Measurements from ENCODE around the gene LBP. TPM values are rescaled to one million over a fixed set of nuclear protein-coding genes. Genes with fewer than 3 reads are reported as not detected.
A peak's percentile ranks its signal among the peaks of the same experiment; 100 is the strongest.
"Not testable (repeated sequence)": the region's sequence is repeated elsewhere in the genome, so short reads cannot be mapped to it uniquely, and the experiment has no call there.

Gene LBP
- total and polyA plus RNA-seq, 4 experiments from 2014 or later: not detected

DNA sequence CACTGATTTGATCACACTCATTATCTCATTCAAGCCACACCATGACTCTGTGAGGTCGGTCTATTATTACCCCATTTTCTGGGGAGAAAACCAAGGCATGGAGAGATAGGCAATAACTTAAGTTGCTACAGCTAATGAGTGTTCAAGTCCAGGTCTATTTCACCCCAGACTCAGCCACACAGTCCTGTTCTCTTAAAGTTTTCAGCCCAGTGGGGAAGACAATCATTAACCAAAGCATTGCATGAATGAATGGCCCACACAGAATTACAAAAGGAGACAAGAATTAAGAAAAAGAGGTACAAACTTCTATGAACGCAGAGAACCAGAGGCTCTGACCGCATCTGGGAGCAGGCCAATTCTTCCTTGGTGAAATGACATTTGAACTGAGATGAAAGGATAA is 35.2 kb upstream of the LBP start:
- H3K27ac ChIP-seq (ENCODE audit: low read depth, low read length): no peak overlapping the region
- no peaks in the 10 kb centered on the region for H3K4me1 ChIP-seq (ENCODE audit: insufficient read depth, low read length)
- POLR2A ChIA-PET (ENCODE audit: partially characterized antibody): no interaction called here
- no peak overlapping the region for H3K4me3 Mint-ChIP-seq
- no peaks in the 10 kb centered on the region for H3K9me3 ChIP-seq (ENCODE audit: control insufficient read depth in 1 of 2, low read length in 2 of 2)
- no peaks in the 10 kb centered on the region for H3K27me3 ChIP-seq (ENCODE audit: insufficient read depth, low read length)
- no peak for DNase-seq
- H3K4me3 ChIP-seq (ENCODE audit: low read length in 2 of 2): no peak overlapping the region
- intact Hi-C loops (cut with micrococcal nuclease): no loop called here
- peaks cover 0 to 6% (median under 1%) of the 10 kb centered on the region in 8 donors for H3K9me3 Mint-ChIP-seq
- H3K36me3 ChIP-seq (ENCODE audit: insufficient read depth, low read length): no peaks in the 10 kb centered on the region
- H3K4me1 Mint-ChIP-seq: no peaks in the 10 kb centered on the region
- peaks cover 20 to 27% of the 10 kb centered on the region in 2 donors for H3K27me3 Mint-ChIP-seq
- H3K27ac Mint-ChIP-seq: no peak overlapping the region
- H3K36me3 Mint-ChIP-seq: no peaks in the 10 kb centered on the region
- CTCF ChIA-PET (ENCODE audit: partially characterized antibody): no interaction called here

DNA sequence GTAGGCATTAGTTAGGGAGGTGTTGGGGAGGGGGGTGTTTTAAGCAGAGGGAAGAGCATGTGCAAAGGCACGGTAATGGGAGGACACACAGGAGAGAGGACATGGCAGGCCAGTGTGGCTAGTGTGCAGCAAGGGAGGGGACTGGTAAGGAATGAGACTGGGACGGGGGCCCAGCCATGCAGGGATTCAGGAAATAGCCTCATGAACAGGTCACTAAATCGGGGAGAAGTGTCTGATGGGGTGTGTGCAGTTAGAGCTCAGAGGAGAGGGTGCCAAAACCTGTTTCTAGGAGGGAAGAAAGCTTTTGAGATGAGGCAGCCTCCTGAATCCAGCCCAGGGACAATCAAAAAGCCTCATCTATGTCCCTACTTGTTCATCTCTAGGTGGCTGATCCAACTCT is 34.8 kb upstream of the LBP start:
- H3K36me3 Mint-ChIP-seq: no peaks in the 10 kb centered on the region
- intact Hi-C loops (cut with micrococcal nuclease): no loop called here
- H3K4me1 Mint-ChIP-seq: no peaks in the 10 kb centered on the region
- no peak for DNase-seq
- H3K27ac Mint-ChIP-seq: no peak overlapping the region
- peaks cover 0 to 6% (median 1%) of the 10 kb centered on the region in 8 donors for H3K9me3 Mint-ChIP-seq
- POLR2A ChIA-PET (ENCODE audit: partially characterized antibody): no interaction called here
- H3K27ac ChIP-seq (ENCODE audit: low read depth, low read length): no peak overlapping the region
- no peaks in the 10 kb centered on the region for H3K27me3 ChIP-seq (ENCODE audit: insufficient read depth, low read length)
- H3K4me3 ChIP-seq (ENCODE audit: low read length in 2 of 2): no peak overlapping the region
- no peaks in the 10 kb centered on the region for H3K36me3 ChIP-seq (ENCODE audit: insufficient read depth, low read length)
- H3K4me3 Mint-ChIP-seq: no peak overlapping the region
- H3K27me3 Mint-ChIP-seq: peaks cover 17 to 27% of the 10 kb centered on the region in 2 donors
- H3K4me1 ChIP-seq (ENCODE audit: insufficient read depth, low read length): no peaks in the 10 kb centered on the region
- H3K9me3 ChIP-seq (ENCODE audit: control insufficient read depth in 1 of 2, low read length in 2 of 2): no peaks in the 10 kb centered on the region
- CTCF ChIA-PET (ENCODE audit: partially characterized antibody): no interaction called here

DNA sequence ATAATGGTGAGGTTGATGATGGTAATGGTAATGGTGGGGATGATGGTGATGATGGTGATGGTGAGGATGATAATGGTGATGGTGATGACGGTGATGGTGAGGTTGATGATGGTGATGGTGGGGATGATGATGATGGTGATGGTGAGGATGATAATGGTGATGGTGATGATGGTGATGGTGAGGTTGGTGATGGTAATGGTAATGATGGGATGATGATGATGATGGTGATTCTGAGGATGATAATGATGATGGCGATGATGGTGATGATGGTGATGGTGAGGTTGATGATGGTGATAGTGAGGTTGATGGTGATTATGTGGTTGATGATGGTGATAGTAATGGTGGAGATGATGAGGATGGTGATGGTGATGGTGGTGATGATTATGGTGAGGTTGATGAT is 32.6 kb upstream of the LBP start:
- Mint-ChIP-seq H3K9me3 (peaks cover 0 to 6% (median 2%) of the 10 kb centered on the region in 8 donors), H3K4me3 (no peak overlapping the region), H3K4me1 (no peaks in the 10 kb centered on the region), H3K27me3 (peaks cover 21 to 36% of the 10 kb centered on the region in 2 donors), H3K27ac (no peak overlapping the region), H3K36me3 (no peaks in the 10 kb centered on the region)
- no peak overlapping the region for H3K27ac ChIP-seq (ENCODE audit: low read depth, low read length)
- H3K9me3 ChIP-seq (ENCODE audit: control insufficient read depth in 1 of 2, low read length in 2 of 2): no peaks in the 10 kb centered on the region
- intact Hi-C loops (cut with micrococcal nuclease): no loop called here
- no peaks in the 10 kb centered on the region for H3K27me3 ChIP-seq (ENCODE audit: insufficient read depth, low read length)
- H3K4me3 ChIP-seq (ENCODE audit: low read length in 2 of 2): no peak overlapping the region
- CTCF ChIA-PET (ENCODE audit: partially characterized antibody): no interaction called here
- H3K4me1 ChIP-seq (ENCODE audit: insufficient read depth, low read length): no peaks in the 10 kb centered on the region
- H3K36me3 ChIP-seq (ENCODE audit: insufficient read depth, low read length): no peaks in the 10 kb centered on the region
- no peak for DNase-seq
- POLR2A ChIA-PET (ENCODE audit: partially characterized antibody): no interaction called here

DNA sequence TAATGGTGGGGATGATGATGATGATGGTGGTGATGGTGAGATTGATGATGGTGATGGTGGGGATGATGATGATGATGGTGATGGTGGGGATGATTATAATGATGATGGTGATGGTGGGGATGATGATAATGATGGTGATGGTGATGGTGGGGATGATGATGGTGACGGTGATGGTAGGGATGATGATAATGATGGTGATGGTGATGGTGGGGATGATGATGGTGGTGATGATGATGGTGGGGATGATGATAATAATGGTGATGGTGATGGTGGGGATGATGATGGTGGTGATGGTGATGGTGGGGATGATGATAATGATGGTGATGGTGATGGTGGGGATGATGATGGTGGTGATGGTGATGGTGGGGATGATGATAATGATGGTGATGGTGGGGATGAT is 31.9 kb upstream of the LBP start:
- H3K4me1 ChIP-seq (ENCODE audit: insufficient read depth, low read length); H3K36me3 Mint-ChIP-seq; H3K4me3 Mint-ChIP-seq; H3K27me3 ChIP-seq (ENCODE audit: insufficient read depth, low read length); H3K36me3 ChIP-seq (ENCODE audit: insufficient read depth, low read length); H3K4me1 Mint-ChIP-seq; CTCF ChIA-PET (ENCODE audit: partially characterized antibody); H3K4me3 ChIP-seq (ENCODE audit: low read length in 2 of 2); H3K9me3 Mint-ChIP-seq; H3K27ac Mint-ChIP-seq; POLR2A ChIA-PET (ENCODE audit: partially characterized antibody); H3K27ac ChIP-seq (ENCODE audit: low read depth, low read length); intact Hi-C loops (cut with micrococcal nuclease); DNase-seq; H3K9me3 ChIP-seq (ENCODE audit: control insufficient read depth in 1 of 2, low read length in 2 of 2): not testable (repeated sequence)
- H3K27me3 Mint-ChIP-seq: peaks cover 21 to 36% of the 10 kb centered on the region in 2 donors

DNA sequence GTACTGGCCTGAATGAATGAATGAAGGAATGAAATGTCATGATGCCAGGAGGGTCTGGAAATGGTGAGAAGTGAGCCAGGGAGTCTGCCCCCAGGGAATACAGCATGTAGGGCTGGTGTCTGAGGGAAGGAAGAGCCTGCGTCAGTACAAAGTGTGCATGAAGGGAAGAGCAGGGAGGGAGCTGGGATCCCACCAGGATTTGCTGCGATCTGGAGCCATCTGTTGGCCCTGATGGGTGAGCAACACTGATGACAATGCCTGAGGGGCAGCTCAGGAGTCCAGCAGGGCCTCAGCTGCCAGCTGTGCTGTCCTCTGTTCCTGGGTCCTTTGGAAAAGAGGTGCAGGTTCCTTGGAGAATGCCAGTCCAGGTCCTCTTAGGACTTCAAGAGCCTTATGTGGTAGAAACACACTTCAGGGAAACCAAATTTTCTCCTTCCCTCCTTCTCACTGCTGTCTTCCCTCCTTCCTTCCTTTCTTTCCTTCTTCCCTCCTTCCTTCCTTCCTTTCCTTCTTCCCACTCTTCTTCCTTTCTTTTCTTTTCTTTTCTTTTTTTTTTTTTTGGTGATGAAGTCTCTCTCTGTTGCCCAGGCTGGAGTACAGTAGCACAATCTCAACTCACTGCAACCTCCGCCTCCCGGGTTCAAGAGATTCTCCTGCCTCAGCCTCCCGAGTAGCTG is 30.9 kb upstream of the LBP start:
- POLR2A ChIA-PET (ENCODE audit: partially characterized antibody): no interaction called here
- H3K4me3 ChIP-seq (ENCODE audit: low read length in 2 of 2): no peak overlapping the region
- Mint-ChIP-seq H3K36me3 (no peaks in the 10 kb centered on the region), H3K9me3 (peaks cover 0 to 6% (median 2%) of the 10 kb centered on the region in 8 donors), H3K27me3 (peaks cover 20 to 37% of the 10 kb centered on the region in 2 donors), H3K27ac (no peak overlapping the region), H3K4me3 (no peak overlapping the region), H3K4me1 (no peaks in the 10 kb centered on the region)
- H3K36me3 ChIP-seq (ENCODE audit: insufficient read depth, low read length): no peaks in the 10 kb centered on the region
- intact Hi-C loops (cut with micrococcal nuclease): no loop called here
- H3K9me3 ChIP-seq (ENCODE audit: control insufficient read depth in 1 of 2, low read length in 2 of 2): no peaks in the 10 kb centered on the region
- H3K27ac ChIP-seq (ENCODE audit: low read depth, low read length): no peak overlapping the region
- no peaks in the 10 kb centered on the region for H3K27me3 ChIP-seq (ENCODE audit: insufficient read depth, low read length)
- CTCF ChIA-PET (ENCODE audit: partially characterized antibody): no interaction called here
- H3K4me1 ChIP-seq (ENCODE audit: insufficient read depth, low read length): no peaks in the 10 kb centered on the region
- DNase-seq: no peak

DNA sequence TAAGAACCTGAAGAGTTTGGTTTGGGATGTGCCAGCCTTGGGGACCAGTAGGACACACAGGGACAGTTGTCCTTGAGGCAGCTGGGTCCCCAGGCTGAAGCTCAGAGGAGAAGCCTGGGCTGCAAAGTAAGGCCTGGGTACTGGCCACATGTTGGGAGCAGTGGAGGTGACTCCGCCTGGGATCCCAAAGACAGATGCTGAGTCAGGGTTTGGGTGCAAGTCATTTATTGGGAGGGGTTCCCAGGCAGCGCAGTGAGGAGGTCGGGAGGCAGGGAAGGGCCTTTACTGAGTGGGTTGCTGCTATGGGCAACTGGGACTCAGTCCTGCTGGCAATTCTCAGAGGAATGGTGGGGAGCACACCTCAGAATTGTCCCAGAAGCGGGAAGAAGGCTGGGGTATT is 29.9 kb upstream of the LBP start:
- H3K4me1 Mint-ChIP-seq: no peaks in the 10 kb centered on the region
- peaks cover 0 to 6% (median 1%) of the 10 kb centered on the region in 8 donors for H3K9me3 Mint-ChIP-seq
- ChIA-PET POLR2A (ENCODE audit: partially characterized antibody) (no interaction called here), CTCF (ENCODE audit: partially characterized antibody) (no interaction called here)
- Histone ChIP-seq H3K9me3 (ENCODE audit: control insufficient read depth in 1 of 2, low read length in 2 of 2) (no peaks in the 10 kb centered on the region), H3K4me3 (ENCODE audit: low read length in 2 of 2) (no peak overlapping the region), H3K27ac (ENCODE audit: low read depth, low read length) (no peak overlapping the region), H3K36me3 (ENCODE audit: insufficient read depth, low read length) (no peaks in the 10 kb centered on the region), H3K27me3 (ENCODE audit: insufficient read depth, low read length) (no peaks in the 10 kb centered on the region), H3K4me1 (ENCODE audit: insufficient read depth, low read length) (no peaks in the 10 kb centered on the region)
- intact Hi-C loops (cut with micrococcal nuclease): no loop called here
- no peak overlapping the region for H3K27ac Mint-ChIP-seq
- DNase-seq: no peak
- no peaks in the 10 kb centered on the region for H3K36me3 Mint-ChIP-seq
- no peak overlapping the region for H3K4me3 Mint-ChIP-seq
- H3K27me3 Mint-ChIP-seq: peaks cover 16 to 33% of the 10 kb centered on the region in 2 donors

DNA sequence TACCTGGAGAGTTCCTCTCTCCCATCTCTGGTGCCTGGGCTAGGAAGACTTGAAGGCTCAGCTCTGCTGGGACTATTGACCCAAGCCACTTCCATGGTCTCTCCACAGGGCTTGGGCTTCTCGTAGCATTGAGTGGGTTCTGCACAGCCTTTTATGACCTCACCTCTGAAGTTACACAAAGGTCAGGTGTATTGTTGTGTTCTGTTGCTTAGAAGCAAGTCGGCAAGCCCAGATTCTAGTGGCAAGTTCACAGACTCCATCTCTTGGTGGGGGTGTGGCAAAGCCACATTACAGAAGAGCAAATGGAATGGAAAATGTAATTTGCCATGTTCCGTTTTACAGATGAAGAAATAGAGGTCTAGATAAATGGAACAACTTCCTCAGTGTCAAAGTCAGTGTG is 28.9 kb upstream of the LBP start:
- Mint-ChIP-seq H3K27ac (peak overlapping the region in 1 of 7 donors; percentile 11), H3K27me3 (peaks cover 15 to 35% of the 10 kb centered on the region in 2 donors), H3K4me3 (no peak overlapping the region), H3K4me1 (peaks cover 0 to 2% (median 0%) of the 10 kb centered on the region in 4 donors), H3K36me3 (no peaks in the 10 kb centered on the region), H3K9me3 (peaks cover 0 to 5% (median 1%) of the 10 kb centered on the region in 8 donors)
- no peak for DNase-seq
- Histone ChIP-seq H3K9me3 (ENCODE audit: control insufficient read depth in 1 of 2, low read length in 2 of 2) (no peaks in the 10 kb centered on the region), H3K4me3 (ENCODE audit: low read length in 2 of 2) (no peak overlapping the region), H3K27me3 (ENCODE audit: insufficient read depth, low read length) (no peaks in the 10 kb centered on the region), H3K36me3 (ENCODE audit: insufficient read depth, low read length) (no peaks in the 10 kb centered on the region), H3K27ac (ENCODE audit: low read depth, low read length) (no peak overlapping the region), H3K4me1 (ENCODE audit: insufficient read depth, low read length) (no peaks in the 10 kb centered on the region)
- POLR2A ChIA-PET (ENCODE audit: partially characterized antibody): no interaction called here
- intact Hi-C loops (cut with micrococcal nuclease): no loop called here
- CTCF ChIA-PET (ENCODE audit: partially characterized antibody): no interaction called here

DNA sequence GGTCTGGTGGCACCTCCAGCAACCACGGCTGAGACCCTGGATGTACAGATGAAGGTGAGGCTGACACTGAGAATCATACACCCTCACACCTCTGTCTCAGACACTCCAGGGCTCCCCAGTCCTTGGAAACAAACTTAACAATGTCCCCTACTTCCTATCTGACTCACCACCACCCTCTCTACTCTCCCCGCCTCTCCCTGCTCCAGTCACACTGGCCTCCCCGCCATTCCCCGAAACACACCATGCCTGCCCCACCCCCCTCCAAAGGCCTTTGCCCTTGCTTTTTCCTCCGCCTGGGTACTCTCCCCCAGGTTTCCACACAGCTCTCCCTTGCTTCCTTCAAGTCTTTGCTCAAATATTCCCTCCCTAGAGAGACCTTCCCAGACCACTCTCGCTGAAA is 26.1 kb upstream of the LBP start:
- H3K36me3 ChIP-seq (ENCODE audit: insufficient read depth, low read length): no peaks in the 10 kb centered on the region
- intact Hi-C loops (cut with micrococcal nuclease): no loop called here

More for the DNA sequence above, 26.1 kb upstream of the LBP start:
- Mint-ChIP-seq H3K36me3 (no peaks in the 10 kb centered on the region), H3K27ac (no peak overlapping the region), H3K4me1 (peaks cover 0 to 2% (median 0%) of the 10 kb centered on the region in 4 donors), H3K4me3 (no peak overlapping the region), H3K9me3 (peaks cover 0 to 2% (median 0%) of the 10 kb centered on the region in 8 donors), H3K27me3 (peaks cover 17 to 39% of the 10 kb centered on the region in 2 donors)
- Histone ChIP-seq H3K4me3 (ENCODE audit: low read length in 2 of 2) (no peak overlapping the region), H3K4me1 (ENCODE audit: insufficient read depth, low read length) (no peaks in the 10 kb centered on the region), H3K27ac (ENCODE audit: low read depth, low read length) (no peak overlapping the region), H3K27me3 (ENCODE audit: insufficient read depth, low read length) (no peaks in the 10 kb centered on the region), H3K9me3 (ENCODE audit: control insufficient read depth in 1 of 2, low read length in 2 of 2) (no peaks in the 10 kb centered on the region)
- CTCF ChIA-PET (ENCODE audit: partially characterized antibody): no interaction called here
- POLR2A ChIA-PET (ENCODE audit: partially characterized antibody): no interaction called here
- DNase-seq: no peak

Measured in CD4-positive, alpha-beta memory T cell (primary cell).